H1 (cell line): ENCODE data around the gene LBX2. TPM values are rescaled to one million over a fixed set of nuclear protein-coding genes. Genes with fewer than 3 reads are reported as not detected.
A peak's percentile ranks its signal among the peaks of the same experiment; 100 is the strongest.

Source experiments
- CTCF ChIA-PET: fragments of 300-600 bp; sonication (Branson Sonifier 250); formaldehyde crosslinking; loops from one replicate; lab custom pipeline; 2021; ENCODE audit not compliant: partially characterized antibody; lab: Charles Lee
- POLR2A ChIA-PET: fragments of 300-600 bp; sonication (Branson Sonifier 250); formaldehyde crosslinking; loops from one replicate; lab custom pipeline; 2021; ENCODE audit warnings: inconsistent platforms; ENCODE audit not compliant: partially characterized antibody; lab: Charles Lee
- DNase-seq, 2 experiments: peaks; one replicate each; pipeline versions ENCODE4 v3.0.0 to v3.0.0-alpha.2; 2010 to 2022; ENCODE audit warnings: low spot score in 2 of 2, low read depth in 1 of 2, mixed read lengths in 1 of 2
- FAIRE-seq: peaks from 2 replicates; lab custom pipeline; 2011; peaks lifted over from hg19 to GRCh38; lab: Jason Lieb, UNC
- H2AFZ ChIP-seq: 2 replicates; pipeline ENCODE4 v1.8.1; 2012; ENCODE audit warnings: low read length, inconsistent platforms
- H2AK5ac ChIP-seq: 2 replicates; pipeline ENCODE4 v1.6.1; 2013; ENCODE audit warnings: low read depth, low read length
- H2BK120ac ChIP-seq: replicated peaks from 2 replicates; pipeline ENCODE3; 2013; ENCODE audit warnings: low read depth, low read length, inconsistent platforms
- H2BK12ac ChIP-seq: 2 replicates; pipeline ENCODE4 v1.6.1; 2013; ENCODE audit warnings: low read depth, low read length
- H2BK15ac ChIP-seq: 2 replicates; pipeline ENCODE4 v1.6.1; 2013; ENCODE audit warnings: low read length
- H2BK20ac ChIP-seq: 2 replicates; pipeline ENCODE4 v1.6.1; 2013; ENCODE audit warnings: low read length
- H2BK5ac ChIP-seq: 2 replicates; pipeline ENCODE4 v1.6.1; 2013; ENCODE audit warnings: low read depth, low read length
- H3K14ac ChIP-seq: 2 replicates; pipeline ENCODE4 v1.6.1; 2013; ENCODE audit warnings: inconsistent platforms; ENCODE audit not compliant: insufficient read length
- H3K18ac ChIP-seq: 2 replicates; pipeline ENCODE4 v1.6.1; 2013; ENCODE audit warnings: low read length; ENCODE audit errors: extremely low read depth
- H3K23ac ChIP-seq: 2 replicates; pipeline ENCODE4 v1.6.1; 2013; ENCODE audit warnings: inconsistent platforms; ENCODE audit not compliant: insufficient read length
- H3K23me2 ChIP-seq: 2 replicates; pipeline ENCODE4 v1.6.1; 2013; ENCODE audit warnings: low read depth, low read length
- H3K27ac ChIP-seq: 2 replicates; pipeline ENCODE4 v1.6.1; 2011; ENCODE audit warnings: low read depth, low read length, inconsistent platforms
- H3K27me3 ChIP-seq, 4 experiments: replicated peaks in 1 of 4; 1 replicate in 1 of 4; 2 replicates in 3 of 4; pipeline versions ENCODE4 v1.6.1 to v1.8.1; 2011 to 2013; ENCODE audit warnings: low read length in 3 of 4, mild to moderate bottlenecking in 3 of 4, inconsistent platforms in 2 of 4, mixed read lengths in 2 of 4, moderate library complexity in 1 of 4; ENCODE audit not compliant: control insufficient read depth in 3 of 4, insufficient read depth in 3 of 4; ENCODE audit errors: extremely low read depth in 1 of 4
- H3K36me3 ChIP-seq, 4 experiments: 2 replicates each; pipeline versions ENCODE4 v1.6.1 to v1.8.1; 2011 to 2013; ENCODE audit warnings: mild to moderate bottlenecking in 4 of 4, low read length in 3 of 4, moderate library complexity in 2 of 4, control low read depth in 1 of 4, inconsistent platforms in 1 of 4; ENCODE audit not compliant: insufficient read depth in 4 of 4, control insufficient read depth in 2 of 4
- H3K4ac ChIP-seq: replicated peaks from 2 replicates; pipeline ENCODE3; 2013; ENCODE audit warnings: low read length, low read depth, mixed read lengths, inconsistent platforms; ENCODE audit not compliant: insufficient read length
- H3K4me1 ChIP-seq, 4 experiments: replicated peaks in 1 of 4; 1 replicate in 1 of 4; 2 replicates in 3 of 4; pipeline versions ENCODE4 v1.6.1 to v1.8.1; 2011 to 2013; ENCODE audit warnings: low read length in 3 of 4, inconsistent platforms in 2 of 4, mixed read lengths in 1 of 4; ENCODE audit not compliant: insufficient read depth in 4 of 4, control insufficient read depth in 3 of 4
- H3K4me2 ChIP-seq, 2 experiments: 2 replicates each; pipeline versions ENCODE4 v1.6.1 to v1.8.1; 2011 to 2013; ENCODE audit warnings: low read depth in 2 of 2, low read length in 2 of 2, control low read depth in 1 of 2, inconsistent platforms in 1 of 2, mild to moderate bottlenecking in 1 of 2; ENCODE audit not compliant: insufficient read depth in 1 of 2
- H3K4me3 ChIP-seq, 4 experiments: fragments of 200-600, 300-600 bp in 1 of 4; sonication (generic), shearing (Covaris generic), sonication (Bioruptor Twin) in 1 of 4; 2 replicates each; pipeline versions ENCODE4 v1.5.1 to v1.8.1; 2011 to 2016; ENCODE audit warnings: low read length in 4 of 4, low read depth in 3 of 4, control low read depth in 2 of 4, inconsistent platforms in 2 of 4, mild to moderate bottlenecking in 2 of 4, mixed read lengths in 1 of 4, moderate library complexity in 1 of 4; ENCODE audit not compliant: insufficient read depth in 2 of 4; ENCODE audit errors: extremely low read depth in 1 of 4
- H3K56ac ChIP-seq: replicated peaks from 2 replicates; pipeline ENCODE3; 2013; ENCODE audit warnings: low read depth, mild to moderate bottlenecking, mixed read lengths, low read length, inconsistent platforms; ENCODE audit not compliant: insufficient read length
- H3K79me1 ChIP-seq: 2 replicates; pipeline ENCODE4 v1.6.1; 2013; ENCODE audit warnings: low read depth, low read length, control low read depth
- H3K79me2 ChIP-seq, 2 experiments: 2 replicates each; pipeline versions ENCODE4 v1.6.1 to v1.8.1; 2012 to 2013; ENCODE audit warnings: low read length in 2 of 2, mild to moderate bottlenecking in 2 of 2, inconsistent platforms in 1 of 2; ENCODE audit not compliant: insufficient read depth in 2 of 2, control insufficient read depth in 1 of 2
- H3K9ac ChIP-seq, 4 experiments: replicated peaks in 1 of 4; 1 replicate in 1 of 4; 2 replicates in 3 of 4; pipeline versions ENCODE4 v1.6.1 to v1.8.1; 2011 to 2013; ENCODE audit warnings: low read depth in 3 of 4, low read length in 3 of 4, control low read depth in 2 of 4, mild to moderate bottlenecking in 2 of 4, moderate library complexity in 2 of 4, inconsistent platforms in 1 of 4; ENCODE audit errors: extremely low read depth in 1 of 4
- H3K9me3 ChIP-seq, 2 experiments: 2 replicates each; pipeline versions ENCODE4 v1.6.1 to v1.8.1; 2012 to 2013; ENCODE audit warnings: mild to moderate bottlenecking in 2 of 2, moderate library complexity in 2 of 2, control low read depth in 1 of 2, inconsistent platforms in 1 of 2, low read depth in 1 of 2, low read length in 1 of 2, mixed read lengths in 1 of 2; ENCODE audit not compliant: insufficient read depth in 2 of 2
- H4K20me1 ChIP-seq, 2 experiments: replicated peaks in 1 of 2; 2 replicates each; pipeline versions ENCODE3 to v1.8.1; 2011 to 2013; ENCODE audit warnings: inconsistent platforms in 2 of 2, low read length in 2 of 2, mild to moderate bottlenecking in 1 of 2; ENCODE audit not compliant: insufficient read depth in 2 of 2, control insufficient read depth in 1 of 2
- H4K5ac ChIP-seq: 2 replicates; pipeline ENCODE4 v1.6.1; 2013; ENCODE audit warnings: low read length, low read depth, mixed read lengths, inconsistent platforms; ENCODE audit not compliant: insufficient read length
- H4K8ac ChIP-seq: 2 replicates; pipeline ENCODE4 v1.8.0; 2013; ENCODE audit warnings: mild to moderate bottlenecking, moderate library complexity, low read length, inconsistent platforms; ENCODE audit not compliant: insufficient read depth; ENCODE audit errors: extremely low read depth
- H4K91ac ChIP-seq: replicated peaks from 2 replicates; pipeline ENCODE3; 2013; ENCODE audit warnings: low read length, mixed read lengths, inconsistent platforms; ENCODE audit not compliant: insufficient read length
- EZH2 ChIP-seq: fragments of 200-600 bp; sonication (generic); IDR thresholded peaks from 2 replicates; pipeline ENCODE4 v1.7.1; 2012; ENCODE audit warnings: low read depth, mild to moderate bottlenecking, moderate library complexity, low read length, inconsistent platforms; ENCODE audit not compliant: severe bottlenecking
- RNF2 ChIP-seq: fragments of 200-900, 300-1000 bp; sonication (generic); IDR thresholded peaks from 2 replicates; pipeline ENCODE4 v1.7.1; 2016; ENCODE audit warnings: borderline replicate concordance, low read depth, mild to moderate bottlenecking, antibody characterized with exemption, low read length; ENCODE audit not compliant: poor library complexity, severe bottlenecking; ENCODE audit errors: missing control alignments
- TAF1 ChIP-seq: IDR thresholded peaks from 2 replicates; pipeline ENCODE4 v1.6.1; 2011; ENCODE audit warnings: mild to moderate bottlenecking, low read depth, low read length
- WGBS, 2 experiments: shearing (Covaris generic) in 1 of 2; methylation state at CpG; one replicate each; pipeline versions ENCODE4 v1.1.6 to v1.1.7; 2013 to 2015; ENCODE audit warnings: low lambda C conversion rate in 2 of 2, mixed read lengths in 2 of 2, inconsistent platforms in 1 of 2, low coverage in 1 of 2, missing lambda C conversion rate in 1 of 2; ENCODE audit not compliant: insufficient replicate concordance in 2 of 2, insufficient coverage in 1 of 2, insufficient read length in 1 of 2; ENCODE audit errors: extremely low coverage in 1 of 2, missing lambda C conversion rate in 1 of 2; 5-methylcytosine and 5-hydroxymethylcytosine counted together
- polyA plus RNA-seq, 7 experiments: library from polyadenylated mRNA; depleted of rRNA in 3 of 7; stranded (reverse) in 5 of 7; unstranded in 2 of 7; fragments of >200 nt in 5 of 7; fragments of 200-250 nt in 2 of 7; gene quantifications; 1 replicate in 5 of 7; 2 replicates in 1 of 7; 4 replicates in 1 of 7; pipeline versions ENCODE4 v1.2.1 to v1.2.3, GENCODE V29; 2011 to 2013; ENCODE audit warnings: missing spikeins in 2 of 7, mixed read lengths in 2 of 7
- total RNA-seq: library from RNA; stranded (reverse); fragmentation: NEBNext Ultra II Directional; extraction: Animal tissue kit (Norgen Biotek cat#: 25700); gene quantifications from 2 replicates; pipeline ENCODE4 v1.2.1, GENCODE V29; 2021

LBX2 gene
- total and polyA plus RNA-seq, 2 of the 8 experiments (the other 6 are each of a cell fraction or from before 2014, with no cell fraction given) = 0.27 TPM; not detected in 1

- H3K36me3 ChIP-seq = peaks cover 0 to 15% (median 0%) of the 10 kb centered on the region in 4 experiments; a peak in 1 of 8 replicates
- peaks cover 0 to 7% of the 10 kb centered on the region in 2 experiments; a peak in 2 of 4 replicates for H3K9me3 ChIP-seq
- H2BK15ac ChIP-seq = no peak overlapping the region
- 65% methylated on average over 11 of the region's 11 CpGs; no CpG with 5 or more reads in 1 of the 2 experiments for WGBS, 2 experiments
- H3K23ac ChIP-seq = no peak overlapping the region
- DNase-seq = no peak
- H3K9ac ChIP-seq = no peak overlapping the region
- H2BK20ac ChIP-seq = no peak overlapping the region
- no peak overlapping the region for H4K8ac ChIP-seq
- peak; percentile 37 for TF ChIP-seq EZH2
- TF ChIP-seq RNF2 = peak; percentile 37
- TF ChIP-seq TAF1 = no peak
- H3K4me1 ChIP-seq = peaks cover 2 to 29% (median 16%) of the 10 kb centered on the region in 4 experiments
- CTCF ChIA-PET = interaction anchor here (1.4 to 4.2 kb wide), 4 partner anchors 7 to 76 kb away, joined by 8 to 20 read pairs (median 9); partner anchors contain the start of genes CCDC142 and TTC31
- H2AK5ac ChIP-seq = no peak overlapping the region
- FAIRE-seq = no peak
- H3K79me1 ChIP-seq = no peaks in the 10 kb centered on the region
- H3K18ac ChIP-seq = no peak overlapping the region
- H2AFZ ChIP-seq = no peak overlapping the region
- H2BK120ac ChIP-seq = no peak overlapping the region
- 0 out of 2 replicates have a peak overlapping the region, but pooled peaks have one; percentile 12 for H2BK12ac ChIP-seq
- no peak overlapping the region for H3K14ac ChIP-seq
- POLR2A ChIA-PET = interaction anchor here (2.6 to 6.7 kb wide), 2 partner anchors 11 to 13 kb away, joined by 13 to 63 read pairs; partner anchors contain the start of gene LBX2
- H4K20me1 ChIP-seq = peaks cover 2% of the 10 kb centered on the region in 2 experiments
- H3K4me3 ChIP-seq = no peak overlapping the region
- H4K91ac ChIP-seq = no peak overlapping the region
- no peak overlapping the region for H4K5ac ChIP-seq
- H3K23me2 ChIP-seq = peaks cover 21% of the 10 kb centered on the region
- no peak overlapping the region for H2BK5ac ChIP-seq
- no peak overlapping the region for H3K27ac ChIP-seq
- H3K27me3 ChIP-seq = peaks cover 64 to 83% (median 78%) of the 10 kb centered on the region in 4 experiments
- no peak overlapping the region for H3K4me2 ChIP-seq
- H3K79me2 ChIP-seq = peaks cover 0 to 3% of the 10 kb centered on the region in 2 experiments; a peak in 1 of 4 replicates
- H3K56ac ChIP-seq = no peak overlapping the region
- H3K4ac ChIP-seq = no peak overlapping the region
These were observed 11.9 kb upstream of the LBX2 start for GRCh38 chr2:74511104-74511989.
